ENCODE data around the gene STIM1.

- TF ChIP-seq ZNF8 (CRISPR knock-in tag; IDR thresholded peaks at IDR 0.05) (no peak), CREB5 (CRISPR knock-in tag; IDR thresholded peaks at IDR 0.05; ENCODE audit: low read depth) (no peak), ZFP30 (CRISPR knock-in tag; IDR thresholded peaks at IDR 0.05) (no peak), ARNTL (CRISPR knock-in tag; IDR thresholded peaks at IDR 0.05; ENCODE audit: borderline replicate concordance, low read depth) (no peak), ZFP3 (CRISPR knock-in tag; IDR thresholded peaks at IDR 0.05) (no peak), ZNF70 (CRISPR knock-in tag; IDR thresholded peaks at IDR 0.05) (no peak)
- TF ChIP-seq, protein P1, sequence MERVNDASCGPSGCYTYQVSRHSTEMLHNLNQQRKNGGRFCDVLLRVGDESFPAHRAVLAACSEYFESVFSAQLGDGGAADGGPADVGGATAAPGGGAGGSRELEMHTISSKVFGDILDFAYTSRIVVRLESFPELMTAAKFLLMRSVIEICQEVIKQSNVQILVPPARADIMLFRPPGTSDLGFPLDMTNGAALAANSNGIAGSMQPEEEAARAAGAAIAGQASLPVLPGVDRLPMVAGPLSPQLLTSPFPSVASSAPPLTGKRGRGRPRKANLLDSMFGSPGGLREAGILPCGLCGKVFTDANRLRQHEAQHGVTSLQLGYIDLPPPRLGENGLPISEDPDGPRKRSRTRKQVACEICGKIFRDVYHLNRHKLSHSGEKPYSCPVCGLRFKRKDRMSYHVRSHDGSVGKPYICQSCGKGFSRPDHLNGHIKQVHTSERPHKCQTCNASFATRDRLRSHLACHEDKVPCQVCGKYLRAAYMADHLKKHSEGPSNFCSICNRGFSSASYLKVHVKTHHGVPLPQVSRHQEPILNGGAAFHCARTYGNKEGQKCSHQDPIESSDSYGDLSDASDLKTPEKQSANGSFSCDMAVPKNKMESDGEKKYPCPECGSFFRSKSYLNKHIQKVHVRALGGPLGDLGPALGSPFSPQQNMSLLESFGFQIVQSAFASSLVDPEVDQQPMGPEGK (CRISPR knock-in tag; IDR thresholded peaks at IDR 0.05; ENCODE audit: borderline replicate concordance): no peak
Observed at GRCh38 chr11:3878258-3878584, 22.8 kb downstream of the STIM1 start.

All from SK-N-SH treated with all-trans-retinoic acid at 6 μM for 48 hours (cell line).